Stimulated activated CD4-positive, alpha-beta T cell treated with anti-CD3 and anti-CD28 coated beads, Interleukin-2, amount 100 ng/mL, for 4 hours (primary cell): ENCODE measurements around the gene SIT1.

Source experiments
- DNase-seq: peaks from one replicate; pipeline ENCODE4 v3.0.0-alpha.2; 2020; ENCODE audit warnings: low read depth

Gene SIT1

GRCh38 chr9:35682520-35683315, 32.0 kb upstream of the SIT1 start:
- DNase-seq = no peak

- DNase-seq = no peak
Measured at GRCh38 chr9:35682051-35682450, 31.3 kb upstream of the SIT1 start.

- no peak for DNase-seq
Measured at GRCh38 chr9:35681341-35682002, 30.7 kb upstream of the SIT1 start.

GRCh38 chr9:35680331-35681105, 29.8 kb upstream of the SIT1 start:
- DNase-seq = no peak

- no peak for DNase-seq
Measured at GRCh38 chr9:35679766-35680330, 29.1 kb upstream of the SIT1 start.

- DNase-seq = no peak
Measured at GRCh38 chr9:35679091-35679490, 28.4 kb upstream of the SIT1 start.

- DNase-seq = no peak
Measured at GRCh38 chr9:35675732-35676392, 25.1 kb upstream of the SIT1 start.

GRCh38 chr9:35675204-35675603, 24.5 kb upstream of the SIT1 start:
- DNase-seq = no peak

- no peak for DNase-seq
Measured at GRCh38 chr9:35674025-35674361, 23.3 kb upstream of the SIT1 start.

GRCh38 chr9:35673132-35674024, 22.6 kb upstream of the SIT1 start, which contains the start of gene CA9:
CA9 (plus strand) TSS chr9:35673928; CDS start chr9:35673960, 32 bp downstream.
- no peak for DNase-seq

- no peak for DNase-seq
Measured at GRCh38 chr9:35669331-35670145, 18.8 kb upstream of the SIT1 start.

GRCh38 chr9:35667939-35668338, 17.2 kb upstream of the SIT1 start:
- no peak for DNase-seq

- DNase-seq = no peak
Measured at GRCh38 chr9:35666549-35666948, 15.8 kb upstream of the SIT1 start.

GRCh38 chr9:35666045-35666444, 15.3 kb upstream of the SIT1 start:
- DNase-seq = no peak

GRCh38 chr9:35665471-35665818, 14.7 kb upstream of the SIT1 start:
- no peak for DNase-seq

- peak; percentile 31 for DNase-seq
Measured at GRCh38 chr9:35664531-35665470, 14.1 kb upstream of the SIT1 start, which contains the start of gene ARHGEF39. ARHGEF39 (minus strand) TSS chr9:35665195; CDS start chr9:35665169, 26 bp downstream.

- DNase-seq = no peak
Measured at GRCh38 chr9:35662437-35662836, 11.7 kb upstream of the SIT1 start.

GRCh38 chr9:35661756-35662350, 11.1 kb upstream of the SIT1 start:
- no peak for DNase-seq
